Activated T-cell treated with anti-CD3 and anti-CD28 coated beads, Interleukin-2, amount 50 U/mL, for 72 hours (primary cell): ENCODE measurements around the gene FUT1. TPM values are rescaled to one million over a fixed set of nuclear protein-coding genes. Genes with fewer than 3 reads are reported as not detected.
A peak's percentile ranks its signal among the peaks of the same experiment; 100 is the strongest.
"Not testable (repeated sequence)": the region's sequence is repeated elsewhere in the genome, so short reads cannot be mapped to it uniquely, and the experiment has no call there.

ENCODE experiments used
- ATAC-seq, 2 donors: fragments of 150-1000 bp; cut with Tn5 transposase; replicated peaks in 1 of 2; 2 replicates each; pipeline ENCODE4 v1.10.0; 2021; ENCODE audit warnings: moderate library complexity in 2 of 2, mild to moderate bottlenecking in 1 of 2
- DNase-seq, 2 donors: peaks; one replicate each; pipeline ENCODE4 v3.0.0; 2021 to 2022; ENCODE audit warnings: mixed read lengths in 1 of 2
- H3K27ac Mint-ChIP-seq: one replicate; pipeline ENCODE4 v1.8.0; 2022; ENCODE audit warnings: mild to moderate bottlenecking, moderate library complexity, mixed read lengths
- H3K27me3 Mint-ChIP-seq: one replicate; pipeline ENCODE4 v1.8.0; 2022; ENCODE audit warnings: low read depth, mixed read lengths
- H3K36me3 Mint-ChIP-seq, 2 donors: one replicate each; pipeline ENCODE4 v1.8.0; 2022; ENCODE audit warnings: mixed read lengths in 2 of 2, mild to moderate bottlenecking in 1 of 2; ENCODE audit not compliant: insufficient read depth in 2 of 2
- H3K4me1 Mint-ChIP-seq: one replicate; pipeline ENCODE4 v1.8.0; 2022; ENCODE audit warnings: low read depth, mixed read lengths
- H3K4me3 Mint-ChIP-seq, 2 donors: one replicate each; pipeline ENCODE4 v1.8.0; 2022; ENCODE audit warnings: mild to moderate bottlenecking in 2 of 2, mixed read lengths in 2 of 2, moderate library complexity in 2 of 2
- H3K9me3 Mint-ChIP-seq, 2 donors: one replicate each; pipeline ENCODE4 v1.8.0; 2022; ENCODE audit warnings: mixed read lengths in 2 of 2
- total RNA-seq, 2 donors: library from RNA; stranded (reverse); gene quantifications; one replicate each; pipeline ENCODE4 v1.2.3, GENCODE V29; 2022

The FUT1 gene
- under 1 TPM; 0.29 to 0.32 TPM for total RNA-seq

DNA sequence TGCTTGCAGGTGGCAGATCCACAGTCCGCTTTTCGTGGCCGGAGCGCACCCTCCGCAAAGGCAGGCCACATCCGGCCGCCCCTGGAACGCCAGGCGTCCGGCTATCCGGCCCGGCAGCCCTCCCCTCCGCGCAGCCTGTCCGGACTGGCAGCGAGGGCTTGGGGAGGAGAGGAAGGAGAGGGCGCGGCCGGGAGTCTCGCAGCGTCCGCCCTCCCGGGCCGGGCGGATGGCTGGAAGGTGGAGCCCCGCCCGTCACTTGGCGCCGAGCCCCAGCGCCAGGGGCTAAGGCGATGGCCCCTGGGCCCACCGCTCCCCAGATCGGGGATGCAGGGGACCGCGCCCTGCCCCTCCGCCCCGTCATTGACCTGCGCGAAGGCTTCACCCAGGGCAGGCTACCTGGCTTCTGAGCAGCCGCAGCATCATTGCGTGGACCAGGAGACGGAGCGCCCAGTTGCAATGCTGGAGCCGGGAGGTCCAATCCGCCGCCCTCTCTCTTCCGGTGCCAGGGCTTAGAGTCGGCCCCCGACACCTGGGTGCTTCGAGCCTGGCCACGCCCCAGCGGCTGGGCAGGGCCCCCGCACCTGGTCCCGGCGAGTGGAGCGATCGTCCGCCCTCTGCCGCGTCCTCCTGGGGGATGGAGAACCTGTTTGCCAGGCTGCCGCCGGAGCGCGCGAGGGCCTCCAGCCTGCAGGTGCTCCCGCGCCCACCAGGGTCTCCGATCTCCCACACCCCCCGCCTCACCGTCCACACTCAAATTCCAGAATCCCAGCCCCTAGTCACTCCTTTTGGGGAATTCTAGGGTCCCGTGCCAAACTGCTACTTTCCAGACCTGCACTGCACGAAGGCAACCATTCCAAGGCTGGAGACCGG lies at the start of gene FUT1:
Gene FUT1 (minus strand): TSS at position 146 of the 870 bp plus-strand sequence. CDS start 1,360 bp downstream, outside the sequence.
- H3K4me1 Mint-ChIP-seq = peaks cover 19% of the 10 kb centered on the region
- ATAC-seq = peak; percentile 80 to 83
- no peaks in the 10 kb centered on the region for H3K9me3 Mint-ChIP-seq
- no peak within 1 kb of the TSS for H3K27ac Mint-ChIP-seq
- H3K36me3 Mint-ChIP-seq = no peaks in the 10 kb centered on the region
- DNase-seq = peak; percentile 52 to 56
- H3K4me3 Mint-ChIP-seq = peak within 1 kb of the TSS; percentile 86 to 87
- H3K27me3 Mint-ChIP-seq = peaks cover 29% of the 10 kb centered on the region

DNA sequence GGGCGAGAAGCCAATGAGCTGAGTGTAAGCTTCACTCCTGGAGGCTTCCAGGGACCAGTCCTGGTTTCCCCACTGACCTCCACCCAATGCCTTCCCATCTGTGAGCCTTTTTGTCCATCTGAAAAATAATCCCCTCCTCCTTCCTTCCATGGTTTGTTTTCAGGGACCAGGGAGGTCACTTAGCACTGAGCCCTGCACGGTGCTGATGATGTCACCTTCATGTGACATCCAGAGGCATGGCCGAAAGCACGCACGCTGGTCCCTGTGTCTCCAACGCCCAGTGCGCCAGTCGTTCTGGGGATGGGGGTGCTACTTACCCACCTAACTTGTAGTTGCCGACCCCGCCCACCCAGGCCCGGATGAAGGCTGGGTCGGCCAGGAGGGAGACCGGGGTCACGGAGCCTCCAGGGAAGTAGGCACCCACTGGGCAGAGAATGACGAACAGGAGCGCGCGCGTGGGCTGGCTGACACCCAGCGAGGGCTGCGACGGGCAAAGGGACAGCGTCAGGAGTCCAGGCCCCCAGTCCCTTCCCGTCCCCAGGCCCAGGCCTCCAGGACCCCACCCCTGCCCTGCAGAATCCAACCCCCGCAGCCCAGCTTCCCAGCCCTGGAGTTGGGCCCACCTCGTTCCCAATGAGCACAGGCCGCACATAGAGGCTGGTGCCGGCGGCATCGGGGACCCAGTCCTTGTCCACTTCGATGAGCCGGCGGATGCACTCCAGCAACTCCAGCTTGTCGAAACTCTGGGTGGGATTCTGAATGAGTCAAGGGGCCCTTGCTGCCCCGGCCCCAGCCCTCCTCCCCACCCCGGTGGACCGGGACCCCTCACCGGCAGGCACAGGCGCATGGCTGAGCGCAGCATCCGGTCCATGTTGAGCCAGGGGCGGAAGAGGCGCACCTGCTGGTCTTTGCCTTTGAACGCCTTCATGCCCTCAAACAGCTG lies 47.2 kb upstream of the FUT1 start:
- Mint-ChIP-seq H3K36me3 (peaks cover 0 to 2% of the 10 kb centered on the region in 2 donors), H3K9me3 (no peaks in the 10 kb centered on the region), H3K4me3 (no peak overlapping the region), H3K27me3 (no peaks in the 10 kb centered on the region), H3K4me1 (peaks cover 9% of the 10 kb centered on the region), H3K27ac (no peak overlapping the region)
- ATAC-seq (no peak), DNase-seq (no peak)

DNA sequence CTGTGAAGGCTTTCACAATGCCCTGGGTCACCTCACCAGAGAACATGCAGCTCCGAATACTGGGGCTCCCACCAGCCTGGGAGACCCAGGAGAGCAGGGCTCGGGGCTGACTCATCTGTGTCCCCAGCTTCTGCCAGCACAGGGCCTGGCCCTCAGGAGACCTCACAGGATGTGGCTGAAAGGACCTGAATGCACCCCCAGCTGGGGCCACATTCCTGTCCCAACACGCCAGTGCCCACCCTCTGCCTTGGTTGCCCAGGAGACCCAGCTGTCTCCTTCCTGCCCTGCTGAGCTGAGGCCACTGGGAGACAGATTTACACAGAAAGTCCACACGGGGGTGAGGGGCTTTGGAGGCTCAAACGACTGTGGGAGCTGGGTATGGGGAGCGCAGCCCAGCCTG lies 46.5 kb upstream of the FUT1 start:
- DNase-seq (no peak), ATAC-seq (no peak)
- Mint-ChIP-seq H3K9me3 (no peaks in the 10 kb centered on the region), H3K4me1 (peaks cover 12% of the 10 kb centered on the region), H3K27ac (no peak overlapping the region), H3K36me3 (peaks cover 0 to 2% of the 10 kb centered on the region in 2 donors), H3K4me3 (no peak overlapping the region), H3K27me3 (no peaks in the 10 kb centered on the region)

DNA sequence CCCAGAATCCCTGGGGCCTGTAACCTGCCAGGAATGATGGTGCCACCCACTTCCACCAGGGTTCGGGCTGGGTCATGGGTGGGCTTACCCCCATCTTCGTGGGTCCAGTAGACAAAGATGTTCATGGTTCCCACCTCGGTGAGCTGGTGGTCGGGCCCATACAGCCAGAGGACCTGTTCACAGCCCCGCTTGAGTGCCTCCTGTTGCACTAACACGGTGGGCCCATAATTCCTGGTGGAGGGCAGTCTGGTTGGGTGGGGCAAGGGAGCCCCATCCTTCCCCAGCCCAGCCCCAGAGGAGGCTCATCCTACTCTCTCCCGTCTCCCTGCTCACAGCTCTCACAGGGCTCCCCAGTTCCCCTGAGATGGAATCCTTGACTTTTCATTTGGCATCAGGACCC lies 44.7 kb upstream of the FUT1 start:
- DNase-seq (no peak), ATAC-seq (no peak)
- H3K9me3 Mint-ChIP-seq = no peaks in the 10 kb centered on the region
- H3K36me3 Mint-ChIP-seq = peaks cover 0 to 2% of the 10 kb centered on the region in 2 donors
- peak overlapping the region; percentile 14 for H3K27ac Mint-ChIP-seq
- H3K4me1 Mint-ChIP-seq = peaks cover 12% of the 10 kb centered on the region
- no peaks in the 10 kb centered on the region for H3K27me3 Mint-ChIP-seq
- H3K4me3 Mint-ChIP-seq = no peak overlapping the region

DNA sequence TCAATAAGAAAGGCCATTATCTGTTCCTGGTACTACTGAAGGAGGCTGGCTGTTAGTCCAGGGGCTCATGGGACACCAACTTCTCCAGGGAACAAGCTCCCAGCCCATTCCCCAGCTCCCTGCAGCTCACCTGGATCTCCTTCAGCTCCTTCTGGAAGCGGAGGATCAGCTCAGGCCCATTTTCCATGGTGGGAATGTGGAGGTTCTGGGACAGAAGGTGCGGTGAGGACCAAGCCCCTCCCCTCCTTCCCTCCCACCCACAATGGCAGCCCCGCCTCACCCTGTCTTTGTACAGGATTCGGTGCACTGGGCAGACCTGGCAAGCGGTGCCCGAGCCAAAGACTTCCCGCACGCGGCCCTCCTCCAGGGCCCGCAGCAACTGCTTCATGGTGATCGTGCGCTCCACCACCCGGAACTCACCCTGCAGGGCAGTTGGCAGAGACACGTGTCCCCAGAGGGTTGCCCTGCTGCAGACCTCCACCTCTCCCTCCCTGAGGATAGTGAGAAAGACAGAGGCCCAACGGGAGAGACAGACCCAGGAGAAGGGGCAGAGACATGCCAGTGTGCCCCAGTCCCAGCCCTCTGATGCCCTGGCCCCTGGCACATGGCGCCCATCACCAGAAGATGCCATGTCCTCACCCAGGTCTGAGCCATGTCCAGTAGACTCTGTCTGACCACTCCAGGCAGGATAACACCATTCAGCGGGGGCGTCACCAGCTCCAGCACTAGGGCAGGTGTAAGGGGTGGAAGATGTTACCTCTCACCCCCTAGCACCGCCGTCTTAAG lies 44.0 kb upstream of the FUT1 start:
- no peaks in the 10 kb centered on the region for H3K9me3 Mint-ChIP-seq
- H3K27ac Mint-ChIP-seq = no peak overlapping the region
- H3K27me3 Mint-ChIP-seq = no peaks in the 10 kb centered on the region
- H3K36me3 Mint-ChIP-seq = peaks cover 0 to 2% of the 10 kb centered on the region in 2 donors
- H3K4me1 Mint-ChIP-seq = peaks cover 12% of the 10 kb centered on the region
- ATAC-seq (no peak), DNase-seq (no peak)
- no peak overlapping the region for H3K4me3 Mint-ChIP-seq

DNA sequence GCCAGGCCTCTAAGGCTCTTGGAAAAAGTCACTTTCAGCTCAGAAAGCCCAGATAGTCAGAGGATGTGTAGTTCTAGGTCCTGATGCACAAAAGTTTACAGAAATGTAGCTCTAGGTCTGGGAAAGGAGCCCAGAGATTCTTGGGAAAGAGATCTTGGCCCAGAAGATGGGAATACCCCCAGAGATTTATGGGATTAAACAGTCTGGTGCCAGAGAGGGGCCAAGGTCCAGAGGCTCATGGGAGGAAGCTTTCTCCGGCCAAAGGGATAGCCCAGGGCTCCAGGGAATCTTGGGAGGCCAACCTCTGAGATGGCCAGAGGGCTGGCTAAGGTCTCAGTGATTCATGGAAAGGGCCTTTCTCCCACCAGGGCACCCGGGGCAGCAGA lies 43.2 kb upstream of the FUT1 start:
- ATAC-seq = no peak
- peaks cover 12% of the 10 kb centered on the region for H3K4me1 Mint-ChIP-seq
- H3K27ac Mint-ChIP-seq = peak overlapping the region; percentile 75
- DNase-seq = no peak
- H3K9me3 Mint-ChIP-seq = no peaks in the 10 kb centered on the region
- H3K4me3 Mint-ChIP-seq = peak overlapping the region; percentile 89 to 91
- H3K36me3 Mint-ChIP-seq = peaks cover 0 to 2% of the 10 kb centered on the region in 2 donors
- H3K27me3 Mint-ChIP-seq = no peaks in the 10 kb centered on the region

DNA sequence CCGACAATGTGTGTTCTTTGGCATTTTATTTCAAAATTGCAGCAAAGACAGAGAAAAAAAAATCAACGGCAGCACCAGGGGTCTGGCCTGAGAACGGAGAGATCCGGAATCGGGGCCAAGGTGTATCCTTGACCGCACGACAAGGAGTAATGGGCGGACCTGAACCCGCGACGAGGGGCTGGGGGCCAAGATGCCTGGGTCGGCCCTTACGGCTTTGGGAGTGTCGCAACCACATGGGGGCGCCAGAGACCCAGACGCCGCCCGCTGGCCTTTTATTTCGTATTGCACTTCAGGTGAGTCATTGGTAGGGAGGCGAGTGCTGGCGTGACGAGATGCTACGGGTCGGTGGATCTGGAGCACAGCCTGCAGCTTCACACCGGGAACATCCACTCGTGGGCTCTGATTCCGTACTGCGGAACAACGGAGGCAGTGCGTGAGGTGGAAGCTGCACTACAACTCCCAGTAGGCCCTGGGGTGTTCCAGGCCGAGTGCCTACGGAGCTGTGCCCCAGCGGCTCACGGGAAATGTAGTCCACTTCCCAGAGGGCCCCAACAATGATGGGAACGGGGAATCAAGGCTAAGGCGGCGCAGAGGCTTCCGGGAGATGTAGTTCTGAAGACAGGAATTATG lies 42.7 kb upstream of the FUT1 start:
- H3K9me3 Mint-ChIP-seq = no peaks in the 10 kb centered on the region
- H3K36me3 Mint-ChIP-seq = peaks cover 0 to 1% of the 10 kb centered on the region in 2 donors
- peaks cover 12% of the 10 kb centered on the region for H3K4me1 Mint-ChIP-seq
- no peaks in the 10 kb centered on the region for H3K27me3 Mint-ChIP-seq
- DNase-seq = peak; percentile 85 to 86
- H3K4me3 Mint-ChIP-seq = peak overlapping the region; percentile 89 to 91
- ATAC-seq = peak; percentile 97 to 98
- peak overlapping the region; percentile 75 for H3K27ac Mint-ChIP-seq

DNA sequence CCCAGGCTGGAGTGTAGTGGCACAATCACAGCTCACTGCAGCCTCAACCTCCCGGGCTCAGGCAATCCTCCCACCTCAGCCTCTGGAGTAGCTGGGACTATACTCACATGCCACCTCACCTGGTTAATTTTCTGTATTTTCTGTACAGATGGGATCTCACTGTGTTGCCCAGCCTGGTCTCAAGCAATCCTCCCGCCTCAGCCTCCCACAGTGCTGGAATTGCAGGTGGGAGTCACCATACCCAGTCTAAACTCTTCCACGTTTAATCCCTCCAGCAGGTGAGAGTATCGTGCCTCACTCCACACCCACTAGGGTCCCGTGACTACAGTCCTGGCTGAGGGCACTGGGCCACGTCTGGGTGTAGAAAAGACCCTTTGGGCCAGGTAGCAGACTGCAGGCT lies 41.9 kb upstream of the FUT1 start:
- H3K36me3 Mint-ChIP-seq = no peaks in the 10 kb centered on the region
- DNase-seq (no peak), ATAC-seq (no peak)
- no peaks in the 10 kb centered on the region for H3K9me3 Mint-ChIP-seq
- H3K27me3 Mint-ChIP-seq = no peaks in the 10 kb centered on the region
- peaks cover 12% of the 10 kb centered on the region for H3K4me1 Mint-ChIP-seq
- H3K27ac Mint-ChIP-seq = peak overlapping the region; percentile 75
- peak overlapping the region; percentile 89 to 91 for H3K4me3 Mint-ChIP-seq

DNA sequence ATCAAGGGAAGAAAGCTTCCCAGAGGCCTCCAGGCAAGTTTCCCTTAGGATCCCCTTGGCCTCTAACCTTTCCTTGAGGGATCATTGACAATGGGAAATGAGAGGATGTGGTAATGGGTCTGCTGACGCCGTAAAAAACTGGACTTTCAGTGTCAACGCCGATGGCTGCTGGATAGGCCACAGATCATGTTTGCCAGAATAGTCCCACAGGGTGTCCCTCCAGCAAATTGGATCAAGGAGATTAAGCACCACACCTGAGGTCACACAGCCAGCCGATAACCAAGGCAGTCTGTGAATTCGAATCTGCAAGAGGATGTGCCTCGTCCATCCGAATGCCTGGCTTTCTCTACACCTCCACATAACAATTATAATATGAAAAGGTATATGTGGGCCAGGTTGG lies 40.8 kb upstream of the FUT1 start:
- DNase-seq (no peak), ATAC-seq (no peak)
- Mint-ChIP-seq H3K9me3 (no peaks in the 10 kb centered on the region), H3K27ac (no peak overlapping the region), H3K4me1 (peaks cover 12% of the 10 kb centered on the region), H3K36me3 (no peaks in the 10 kb centered on the region), H3K4me3 (no peak overlapping the region), H3K27me3 (no peaks in the 10 kb centered on the region)

DNA sequence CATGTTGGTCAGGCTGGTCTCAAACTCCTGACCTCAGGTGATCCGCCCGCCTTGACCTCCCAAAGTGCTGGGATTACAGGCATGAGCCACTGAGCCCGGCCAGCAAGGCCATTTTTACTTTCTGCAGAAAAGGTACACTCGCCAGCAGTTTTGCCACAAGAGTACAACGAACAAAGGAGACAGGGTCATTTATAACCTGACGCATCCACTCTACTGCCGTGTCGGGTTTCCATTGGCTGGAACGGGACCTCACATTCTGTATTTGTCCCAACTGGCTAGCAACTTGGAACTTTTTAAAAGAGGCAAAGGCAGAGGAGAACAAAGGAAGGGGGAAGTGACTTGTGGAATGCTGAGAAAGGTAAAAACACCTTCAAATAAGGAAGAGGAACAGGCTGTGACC lies 34.9 kb upstream of the FUT1 start:
- not testable (repeated sequence) for H3K4me3 Mint-ChIP-seq, H3K9me3 Mint-ChIP-seq, H3K36me3 Mint-ChIP-seq, H3K27ac Mint-ChIP-seq, H3K27me3 Mint-ChIP-seq, DNase-seq, ATAC-seq, H3K4me1 Mint-ChIP-seq

DNA sequence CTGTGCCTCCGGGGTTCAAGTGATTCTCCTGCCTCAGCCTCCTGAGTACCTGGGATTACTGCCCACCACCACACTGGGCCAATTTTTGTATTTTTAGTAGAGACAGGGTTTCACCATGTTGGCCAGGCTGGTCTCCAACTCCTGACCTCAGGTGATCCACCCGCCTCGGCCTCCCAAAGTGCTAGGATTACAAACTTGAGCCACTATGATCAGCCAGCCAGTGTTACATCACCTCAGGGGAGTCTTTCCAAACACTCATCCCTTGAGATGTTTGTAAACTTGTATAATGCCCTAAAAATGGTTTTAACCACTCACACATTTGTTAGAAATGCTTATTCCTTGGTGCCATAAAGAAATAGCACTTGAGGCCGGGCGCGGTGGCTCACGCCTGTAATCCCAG lies 34.0 kb upstream of the FUT1 start:
- not testable (repeated sequence) for H3K9me3 Mint-ChIP-seq, ATAC-seq, H3K27me3 Mint-ChIP-seq, H3K4me3 Mint-ChIP-seq, H3K36me3 Mint-ChIP-seq, H3K27ac Mint-ChIP-seq, DNase-seq, H3K4me1 Mint-ChIP-seq

DNA sequence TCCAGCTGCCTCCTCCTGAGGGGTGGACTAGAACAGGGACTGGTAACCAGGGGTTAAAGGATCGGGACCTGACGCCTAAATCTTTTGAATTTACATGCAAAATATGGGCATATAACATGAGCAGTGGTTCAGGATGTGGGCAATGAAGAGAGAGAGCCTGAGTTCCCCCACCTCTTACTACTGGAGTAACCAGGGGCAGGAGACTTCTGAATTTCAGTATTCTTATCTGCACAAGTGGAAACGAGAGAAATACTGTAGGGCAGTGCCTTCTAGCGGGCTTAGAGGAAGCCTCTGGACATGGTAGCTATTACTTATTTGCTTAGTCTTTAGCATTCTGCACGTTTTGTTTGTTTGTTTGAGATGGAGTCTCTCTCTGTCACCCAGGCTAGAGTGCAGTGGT lies 32.1 kb upstream of the FUT1 start:
- DNase-seq (no peak), ATAC-seq (no peak)
- H3K9me3 Mint-ChIP-seq = no peaks in the 10 kb centered on the region
- no peaks in the 10 kb centered on the region for H3K36me3 Mint-ChIP-seq
- peaks cover 5% of the 10 kb centered on the region for H3K4me1 Mint-ChIP-seq
- no peaks in the 10 kb centered on the region for H3K27me3 Mint-ChIP-seq
- H3K4me3 Mint-ChIP-seq = no peak overlapping the region
- no peak overlapping the region for H3K27ac Mint-ChIP-seq
